GM12891 (cell line): ENCODE measurements around the gene KLHL6.

Source experiments
- POLR2A ChIP-seq: IDR thresholded peaks from 2 replicates; pipeline ENCODE4 v1.6.1; 2011; ENCODE audit warnings: low read depth, low read length, control low read depth
- POLR2AphosphoS5 ChIP-seq: IDR thresholded peaks from 2 replicates; pipeline ENCODE4 v1.6.1; 2011; ENCODE audit warnings: low read depth, low read length, control low read depth

- no peak for TF ChIP-seq POLR2A
- TF ChIP-seq POLR2AphosphoS5: no peak
These were observed 51.8 kb downstream of the KLHL6 start for GRCh38 chr3:183503746-183504145.
